DND-41 (cell line): ENCODE measurements around the gene BMAL2.

Experiments
- CTCF ChIP-seq: IDR thresholded peaks from 2 replicates; pipeline ENCODE4 v1.5.1; 2012; ENCODE audit warnings: borderline replicate concordance, low read length, moderate library complexity, mild to moderate bottlenecking; ENCODE audit not compliant: poor library complexity, severe bottlenecking; ENCODE audit errors: extremely low read depth
- EZH2 ChIP-seq: IDR thresholded peaks from 3 replicates; pipeline ENCODE4 v1.6.1; 2012; ENCODE audit warnings: borderline replicate concordance, low read depth, mild to moderate bottlenecking, moderate library complexity, low read length, inconsistent platforms; ENCODE audit not compliant: severe bottlenecking

- TF ChIP-seq EZH2 = no peak
- TF ChIP-seq CTCF = no peak
Measured at GRCh38 chr12:27309293-27309994, 23.2 kb upstream of the BMAL2 start.
